Stimulated activated CD4-positive, alpha-beta T cell treated with anti-CD3 and anti-CD28 coated beads, Interleukin-4, amount 100 ng/mL, for 4 hours (primary cell): Measurements from ENCODE around the gene SLC17A1.

ENCODE experiments used
- DNase-seq, 2 experiments: peaks; one replicate each; pipeline ENCODE4 v3.0.0-alpha.2; 2020

Gene SLC17A1

GRCh38 chr6:25831532-25832306, at the start of gene SLC17A1:
TSS of gene SLC17A1 (minus strand) at chr6:25832052. CDS start at chr6:25830557, 1,495 bp downstream.
- DNase-seq, result no peak

GRCh38 chr6:25880601-25881000, 48.7 kb upstream of the SLC17A1 start:
- DNase-seq, result no peak

GRCh38 chr6:25878721-25879322, 47.0 kb upstream of the SLC17A1 start:
- DNase-seq, result no peak

DNA sequence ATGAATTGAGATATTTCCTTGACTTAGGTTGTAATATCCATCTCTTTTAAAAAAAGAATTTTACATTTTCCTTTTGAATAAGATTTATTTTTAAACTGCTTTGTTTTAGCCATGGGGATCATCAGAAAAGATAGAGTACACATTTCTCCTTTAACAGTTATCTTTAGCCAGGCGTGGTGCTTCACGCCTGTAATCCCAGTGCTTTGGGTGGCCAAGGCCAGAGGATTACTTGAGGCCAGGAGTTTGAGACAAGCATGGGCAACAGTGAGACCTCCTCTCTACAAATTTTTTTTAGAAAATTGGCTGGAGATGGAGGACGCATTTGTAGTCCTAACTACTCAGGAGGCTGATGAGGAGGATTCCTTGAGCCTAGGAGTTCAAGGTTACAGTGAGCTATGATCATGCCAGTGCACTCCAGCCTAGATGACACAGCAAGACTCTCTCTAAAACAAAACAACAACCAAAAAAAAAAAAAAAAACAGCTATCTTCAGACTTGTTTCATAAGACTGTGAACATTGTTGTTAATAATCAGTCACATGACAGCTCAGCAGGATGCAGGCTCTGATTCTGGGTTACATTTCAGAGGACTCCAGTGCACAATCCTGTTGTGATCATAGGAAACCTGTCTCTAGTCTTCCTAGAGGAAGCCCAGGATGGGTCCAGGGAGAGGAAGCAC, 44.2 kb upstream of the SLC17A1 start:
- DNase-seq, result no peak

DNA sequence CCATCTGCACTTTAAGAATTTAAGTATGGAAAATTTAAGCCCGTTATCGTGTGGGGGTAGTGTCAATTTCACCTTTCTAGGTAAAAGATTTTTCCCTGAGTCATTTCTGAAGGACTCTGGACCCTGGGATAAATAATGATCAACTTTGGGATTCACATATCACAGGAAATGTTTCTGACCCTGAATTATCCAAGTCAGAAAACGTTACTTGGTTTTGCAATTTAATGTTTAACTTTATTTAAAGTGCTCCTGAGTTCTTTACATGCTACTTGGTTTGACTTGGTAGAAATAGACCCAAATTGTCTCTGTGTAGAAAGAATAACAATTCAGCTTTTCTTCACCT, 43.7 kb upstream of the SLC17A1 start:
- DNase-seq, result no peak

DNA sequence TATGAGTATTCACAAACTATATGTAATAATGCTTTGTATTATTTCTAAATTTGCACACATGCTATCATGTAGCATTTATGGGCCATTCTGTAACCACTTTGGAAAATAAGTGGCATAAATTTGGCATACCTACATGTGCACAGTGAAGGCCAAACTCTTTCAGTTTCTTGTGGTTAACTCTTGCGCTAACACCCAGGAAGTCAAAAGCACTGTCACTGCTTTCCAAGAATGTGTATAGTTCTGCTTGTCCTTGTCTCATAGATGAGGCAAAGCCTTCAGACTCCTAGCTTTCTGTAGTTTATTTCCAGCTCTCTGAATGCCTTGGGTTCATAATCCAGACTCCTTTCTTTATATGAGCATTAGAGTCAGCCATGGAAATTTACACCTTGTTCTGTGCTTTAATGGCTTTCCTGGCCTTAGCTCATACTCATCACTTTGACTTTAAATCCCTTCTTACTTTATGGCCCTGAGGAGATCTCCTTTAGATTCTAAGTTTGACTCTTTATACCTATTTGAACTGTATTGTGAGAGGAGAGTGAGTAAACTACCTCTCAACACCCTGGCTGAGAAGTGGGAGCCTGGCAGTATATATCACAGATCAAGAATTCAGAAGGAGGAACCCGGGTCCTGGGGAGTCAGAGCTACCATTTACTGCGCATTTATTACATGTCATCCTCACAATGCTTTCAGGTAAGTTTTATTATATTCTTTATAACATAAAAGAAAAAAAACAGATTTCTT, 43.1 kb upstream of the SLC17A1 start:
- DNase-seq, result no peak

DNA sequence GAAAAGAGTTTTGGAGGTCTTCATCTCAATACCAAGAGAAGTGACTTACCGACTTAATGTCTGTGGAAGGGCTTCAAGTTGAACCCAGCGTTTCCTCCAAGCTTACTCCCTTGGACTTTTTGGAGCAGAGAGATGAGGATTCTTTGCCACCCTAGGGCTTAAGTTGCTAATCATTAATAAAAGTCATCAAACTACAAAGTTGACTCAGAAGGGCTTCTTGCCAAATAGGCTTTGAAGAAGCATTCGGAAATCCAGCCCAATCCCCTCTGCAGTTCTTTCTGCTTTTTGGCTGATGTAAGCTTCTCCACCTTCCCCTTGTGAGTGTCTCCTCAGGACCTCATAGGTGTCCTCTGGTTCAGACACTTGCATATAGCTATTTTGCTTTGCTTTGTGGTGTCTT, 42.3 kb upstream of the SLC17A1 start, which contains the start of gene SLC17A3:
SLC17A3 (minus strand) TSS at position 126 of the 400 bp plus-strand sequence. CDS start 5,856 bp downstream, outside the sequence.
- no peak for DNase-seq

- no peak for DNase-seq
Observed at GRCh38 chr6:25872814-25873213, 41.0 kb upstream of the SLC17A1 start.

DNA sequence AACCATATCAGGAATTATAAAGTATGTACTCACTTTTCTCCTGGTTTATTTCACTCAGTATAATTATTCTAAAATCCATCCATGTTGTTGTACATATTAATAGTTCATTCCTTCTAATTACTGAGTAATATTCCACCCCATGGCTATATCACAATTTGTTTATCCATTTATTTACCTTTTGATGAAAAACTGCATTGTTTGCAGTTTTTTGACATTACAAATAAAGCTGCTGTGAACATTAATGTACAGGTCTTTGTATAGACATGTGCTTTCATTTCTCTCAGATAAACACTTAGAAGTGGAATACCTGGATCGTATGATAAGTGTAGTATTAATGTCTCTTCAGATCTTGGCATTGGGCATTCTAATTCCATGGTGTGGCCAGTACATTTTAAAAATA, 38.0 kb upstream of the SLC17A1 start:
- no peak for DNase-seq

- no peak for DNase-seq
Observed at GRCh38 chr6:25868436-25869183, 36.8 kb upstream of the SLC17A1 start.

GRCh38 chr6:25866011-25866410, 34.2 kb upstream of the SLC17A1 start:
- DNase-seq, result no peak

- DNase-seq, result no peak
Observed at GRCh38 chr6:25863360-25863759, 31.5 kb upstream of the SLC17A1 start.

GRCh38 chr6:25862199-25862598, 30.3 kb upstream of the SLC17A1 start:
- DNase-seq, result no peak

DNA sequence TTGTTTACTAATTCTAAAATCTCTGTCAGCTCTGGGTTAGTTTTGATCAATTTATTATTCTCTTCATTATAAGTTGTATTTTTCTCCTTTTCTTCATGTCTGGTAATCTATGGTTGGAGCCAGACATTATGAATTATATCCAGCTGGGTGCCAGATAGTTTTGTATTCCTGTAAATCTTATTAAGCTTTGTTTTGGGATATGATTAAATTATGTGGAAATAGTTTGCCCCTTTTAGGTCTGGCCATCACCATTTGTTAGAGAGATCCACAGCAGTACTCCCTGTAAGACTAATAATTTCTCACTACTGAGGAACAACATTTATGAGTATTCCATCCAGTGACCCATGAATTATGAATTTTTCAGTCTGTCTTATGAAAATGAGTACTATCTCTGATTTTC, 20.9 kb upstream of the SLC17A1 start:
- DNase-seq, result no peak

DNA sequence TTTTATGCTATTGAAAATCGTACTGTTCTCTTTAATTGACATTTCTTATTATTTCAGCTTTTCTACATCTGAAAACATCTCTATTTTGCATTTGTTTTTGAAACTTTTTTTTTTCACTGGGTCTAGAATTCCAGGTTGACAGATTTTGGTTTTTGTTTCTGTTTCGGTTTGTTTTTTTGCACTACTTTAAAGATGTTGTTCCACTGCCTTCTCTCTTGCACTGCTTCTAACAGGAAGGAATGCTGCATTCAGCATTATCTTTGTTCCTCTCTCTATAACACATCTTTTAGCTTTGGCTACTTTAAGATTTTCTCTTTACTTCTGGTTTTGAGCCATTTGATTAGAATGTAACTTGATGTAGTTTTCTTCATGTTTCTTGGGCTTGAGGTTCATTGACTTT, 20.1 kb upstream of the SLC17A1 start:
- no peak for DNase-seq

GRCh38 chr6:25844518-25844917, 12.7 kb upstream of the SLC17A1 start:
- DNase-seq, result no peak

GRCh38 chr6:25842526-25842925, 10.7 kb upstream of the SLC17A1 start:
- DNase-seq, result no peak

DNA sequence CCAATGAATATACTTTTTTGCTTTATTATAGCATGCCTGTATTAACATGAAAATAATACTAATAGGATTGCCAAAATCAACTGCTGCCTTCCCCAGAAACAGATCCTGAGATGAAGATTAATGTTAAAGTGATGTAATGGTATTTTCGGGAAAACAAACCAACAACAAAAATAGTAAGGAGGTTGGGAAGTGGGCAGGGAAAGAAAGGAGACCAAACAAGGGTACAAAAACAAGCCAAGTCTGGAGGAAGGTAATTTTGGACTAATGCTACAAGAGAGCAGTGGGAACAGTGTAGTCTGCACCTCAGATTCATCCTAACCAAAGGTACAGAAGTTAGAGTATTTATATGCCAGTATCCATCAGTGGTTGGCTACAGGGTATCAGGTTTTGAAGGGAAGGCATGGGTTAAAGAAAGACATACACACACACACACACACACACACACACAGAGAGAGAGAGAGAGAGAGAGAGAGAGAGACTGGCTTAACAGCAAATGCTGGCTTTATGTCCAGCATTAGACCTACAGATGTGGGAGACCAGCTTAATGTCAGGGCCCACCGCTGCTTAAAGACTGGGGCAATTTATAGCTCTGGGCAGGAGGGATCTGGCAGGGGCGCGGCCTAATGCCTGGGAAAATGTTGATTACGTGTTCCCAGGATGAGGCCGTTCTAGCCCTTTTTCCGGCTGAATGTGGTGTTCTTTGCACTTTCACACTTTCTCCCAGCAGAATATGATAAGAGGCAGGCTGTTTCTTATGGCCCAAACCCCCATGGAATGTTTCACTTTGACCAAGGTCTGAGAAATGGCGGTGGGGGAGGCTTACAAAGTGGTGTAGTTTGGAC, 3.8 kb upstream of the SLC17A1 start:
- no peak for DNase-seq

GRCh38 chr6:25834950-25835349, 3.1 kb upstream of the SLC17A1 start:
- no peak for DNase-seq

DNA sequence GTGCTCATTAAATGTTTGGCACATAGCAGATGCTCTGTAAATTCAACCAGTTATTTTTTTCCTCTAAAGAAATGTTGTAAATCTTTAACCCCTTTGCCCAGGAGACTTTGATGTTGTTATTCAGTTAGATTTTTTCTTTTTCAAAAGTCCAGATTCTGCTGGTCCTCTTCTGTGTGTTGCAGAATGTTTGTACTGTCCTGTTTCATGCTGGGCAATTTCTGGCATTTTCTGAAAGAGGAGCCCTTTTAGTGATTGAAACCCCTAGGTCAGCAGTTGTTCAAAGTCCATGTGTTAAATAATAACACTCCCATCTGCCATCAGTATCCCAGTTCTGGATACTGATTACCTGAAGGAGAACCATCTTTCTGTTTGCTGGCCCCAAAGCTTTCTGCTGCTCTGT, 1.3 kb upstream of the SLC17A1 start:
- DNase-seq, result no peak

DNA sequence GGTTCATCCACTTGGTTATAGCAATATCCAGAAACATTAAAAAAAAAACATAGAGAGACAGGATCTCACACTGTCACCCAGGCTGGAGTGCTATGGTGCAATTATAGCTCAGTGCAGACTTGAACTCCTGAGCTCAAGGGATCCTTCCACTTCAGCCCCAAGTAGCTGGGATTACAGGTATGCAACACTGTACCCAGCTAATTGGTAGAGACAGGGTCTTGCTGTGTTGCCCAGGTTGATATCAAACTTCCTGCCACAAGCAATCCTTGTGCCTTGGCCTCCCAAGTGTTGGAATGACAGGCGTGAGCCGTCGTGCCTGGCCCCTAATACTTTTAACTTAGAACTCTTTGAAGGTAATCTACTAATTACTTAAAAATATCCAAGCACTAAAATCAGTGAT, 818 bp upstream of the SLC17A1 start:
- DNase-seq, result no peak

DNA sequence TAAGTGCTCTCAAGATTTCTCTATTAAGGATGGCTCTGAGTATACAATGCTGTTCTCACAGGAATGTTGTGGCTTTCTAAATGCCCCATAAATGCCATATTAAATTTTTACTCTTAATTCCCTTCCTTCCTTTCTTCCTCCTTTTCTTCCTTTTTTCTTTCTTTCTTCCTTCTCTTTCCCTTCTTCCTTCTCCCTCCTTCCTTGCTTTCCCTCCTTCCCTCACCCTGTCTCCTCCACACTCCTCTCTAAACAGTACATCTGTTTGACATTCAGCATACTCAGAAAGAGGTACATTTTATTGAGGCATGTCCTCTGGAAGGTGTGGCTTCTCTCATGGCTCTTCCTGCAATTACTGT, 433 bp upstream of the SLC17A1 start:
- DNase-seq, result no peak
